Measurements from ENCODE around the gene PGGHG. TPM values are rescaled to one million over a fixed set of nuclear protein-coding genes. Genes with fewer than 3 reads are reported as not detected.

PGGHG gene
- 10.0 TPM for total RNA-seq
- long read RNA-seq, partial matches to known transcripts = 3 of 16 reads
- long read RNA-seq, other reads (novel, unspliced or antisense) = 12 of 16 reads

- ATAC-seq (peak; percentile 83), DNase-seq (ENCODE audit: missing footprints) (peak; percentile 94)
- intact Hi-C loops (cut with DNase I) = no loop called here
Observed at GRCh38 chr11:288478-289397, at the start of gene PGGHG. TSS of gene PGGHG (plus strand) at chr11:289126. CDS start at chr11:289817, 691 bp downstream.

GRCh38 chr11:240315-240714, 48.6 kb upstream of the PGGHG start:
- ATAC-seq (no peak), DNase-seq (ENCODE audit: missing footprints) (no peak)
- intact Hi-C loops (cut with DNase I) = no loop called here

- ATAC-seq (peak; percentile 76), DNase-seq (ENCODE audit: missing footprints) (no peak)
- intact Hi-C loops (cut with DNase I) = no loop called here
Observed at GRCh38 chr11:241634-242033, 47.3 kb upstream of the PGGHG start.

DNA sequence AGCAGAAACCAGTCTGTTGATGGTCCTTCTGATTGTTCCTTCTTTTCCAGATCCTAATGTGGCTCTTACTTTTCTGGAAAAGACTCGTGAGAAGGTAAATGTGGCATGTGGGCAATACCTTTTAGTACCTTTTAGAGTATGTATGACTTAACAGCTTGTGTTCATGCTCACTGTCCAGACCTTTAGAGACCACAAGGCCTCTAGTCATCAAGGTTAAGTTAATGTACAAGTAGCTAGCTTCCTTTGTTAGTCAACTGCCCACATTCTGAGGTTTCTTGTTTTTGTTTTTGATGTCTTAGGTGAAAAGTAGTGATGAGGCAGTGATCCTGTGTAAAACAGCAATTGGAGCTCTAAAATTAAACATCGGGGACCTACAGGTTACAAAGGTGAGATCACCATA, 44.5 kb upstream of the PGGHG start:
- intact Hi-C loops (cut with DNase I) = no loop called here
- DNase-seq (ENCODE audit: missing footprints) = no peak
- ATAC-seq = no peak

DNA sequence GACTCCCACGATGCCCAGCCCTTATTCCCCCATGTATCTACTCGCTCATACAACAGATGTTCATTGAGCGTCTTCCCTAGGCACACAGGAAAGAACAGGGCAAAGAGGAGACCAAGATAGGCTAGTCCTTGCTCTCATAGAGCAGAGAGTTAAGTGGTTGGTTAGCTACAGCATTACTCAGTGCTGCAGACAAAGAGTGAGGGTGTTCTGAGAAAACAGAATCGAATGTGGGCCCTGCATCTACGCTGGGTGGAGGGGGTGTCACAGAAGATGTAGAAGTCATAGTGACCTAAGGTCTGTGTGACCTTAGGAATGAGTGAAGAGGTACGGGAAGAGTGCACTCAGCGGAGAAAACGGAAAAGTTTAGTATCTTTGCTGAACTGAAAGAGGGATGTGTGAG, 39.9 kb upstream of the PGGHG start:
- ATAC-seq (no peak), DNase-seq (ENCODE audit: missing footprints) (no peak)
- intact Hi-C loops (cut with DNase I) = no loop called here

DNA sequence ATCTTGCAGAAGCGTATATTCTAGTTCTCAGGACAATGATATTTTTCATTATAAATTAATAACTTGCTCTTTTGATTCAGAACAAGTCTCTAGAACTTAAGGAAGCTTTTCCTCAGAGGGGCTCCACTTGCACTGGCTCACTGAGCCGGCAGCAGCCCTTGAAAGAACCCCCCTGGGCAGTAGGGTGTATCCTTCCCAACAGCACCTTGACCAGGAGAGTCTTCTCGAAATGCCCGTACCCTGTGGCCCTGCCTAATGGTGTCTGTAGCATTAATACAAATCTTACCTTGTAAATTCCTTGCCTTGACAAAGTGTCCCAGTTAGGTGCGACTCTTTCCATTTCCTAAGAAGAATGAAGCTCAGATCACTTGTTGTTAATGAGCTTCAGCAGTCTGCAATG, 38.7 kb upstream of the PGGHG start:
- intact Hi-C loops (cut with DNase I) = no loop called here
- no peak for ATAC-seq

DNA sequence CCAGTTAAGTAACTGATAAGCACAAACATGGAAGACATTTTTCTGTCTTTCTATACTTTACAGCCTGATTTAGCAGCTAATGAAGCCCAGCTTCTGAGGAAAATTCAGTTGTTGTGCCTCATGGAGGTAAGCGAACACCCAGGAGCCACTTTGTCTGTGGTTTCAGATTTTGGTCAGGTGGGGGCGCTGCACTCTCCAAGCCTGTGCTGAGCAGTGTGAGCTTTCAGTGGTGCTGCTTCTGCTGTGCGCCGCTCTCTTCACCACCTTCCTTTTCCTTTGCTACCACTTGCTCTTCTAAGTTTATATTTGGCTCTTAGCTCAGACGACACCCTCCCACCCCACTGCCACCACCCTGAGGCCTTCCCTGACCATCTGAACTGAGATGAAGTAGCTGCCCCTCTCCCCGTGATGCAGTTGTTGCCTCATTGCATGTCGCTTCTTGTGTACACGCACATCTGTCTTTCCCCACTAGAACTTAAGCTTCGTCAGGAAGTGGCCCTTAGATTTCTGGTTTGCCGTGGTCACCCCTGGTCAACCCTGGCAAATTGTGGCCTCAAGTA, 38.1 kb upstream of the PGGHG start:
- ATAC-seq (peak; percentile 53), DNase-seq (ENCODE audit: missing footprints) (no peak)
- intact Hi-C loops (cut with DNase I) = no loop called here

More for the DNA sequence above, 38.7 kb upstream of the PGGHG start:
- no peak for DNase-seq (ENCODE audit: missing footprints)

DNA sequence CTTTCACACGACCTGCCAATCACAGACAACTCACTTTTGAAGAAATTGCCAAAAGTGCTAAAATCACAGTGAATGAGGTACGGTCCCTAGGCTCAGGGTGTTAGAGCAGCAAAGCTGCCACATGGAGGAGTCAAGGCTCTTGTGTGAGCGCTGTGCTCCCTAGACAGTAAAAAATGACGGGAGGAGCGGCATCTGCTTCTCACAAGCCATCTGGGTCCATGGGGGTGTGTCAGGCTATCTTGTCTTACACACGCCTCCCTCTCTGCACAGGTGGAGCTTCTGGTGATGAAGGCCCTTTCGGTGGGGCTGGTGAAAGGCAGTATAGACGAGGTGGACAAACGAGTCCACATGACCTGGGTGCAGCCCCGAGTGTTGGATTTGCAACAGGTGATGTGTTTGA, 37.4 kb upstream of the PGGHG start:
- intact Hi-C loops (cut with DNase I) = no loop called here
- DNase-seq (ENCODE audit: missing footprints) (no peak), ATAC-seq (no peak)

- no peak for DNase-seq (ENCODE audit: missing footprints)
- intact Hi-C loops (cut with DNase I) = no loop called here
- ATAC-seq = no peak
Observed at GRCh38 chr11:252666-253065, 36.3 kb upstream of the PGGHG start.

GRCh38 chr11:253160-253885, 35.6 kb upstream of the PGGHG start:
- intact Hi-C loops (cut with DNase I) = no loop called here
- ATAC-seq = no peak
- no peak for DNase-seq (ENCODE audit: missing footprints)

GRCh38 chr11:253886-254270, 35.0 kb upstream of the PGGHG start:
- intact Hi-C loops (cut with DNase I) = no loop called here
- DNase-seq (ENCODE audit: missing footprints) (no peak), ATAC-seq (no peak)

- intact Hi-C loops (cut with DNase I) = no loop called here
- no peak for DNase-seq (ENCODE audit: missing footprints)
- ATAC-seq = no peak
Observed at GRCh38 chr11:255176-255575, 33.8 kb upstream of the PGGHG start.

- intact Hi-C loops (cut with DNase I) = no loop called here
- no peak for ATAC-seq
Observed at GRCh38 chr11:255816-256215, 33.1 kb upstream of the PGGHG start.

GRCh38 chr11:256952-257737, 31.8 kb upstream of the PGGHG start:
- ATAC-seq (no peak), DNase-seq (ENCODE audit: missing footprints) (no peak)
- intact Hi-C loops (cut with DNase I) = no loop called here

More at GRCh38 chr11:255816-256215, 33.1 kb upstream of the PGGHG start:
- no peak for DNase-seq (ENCODE audit: missing footprints)

- ATAC-seq (no peak), DNase-seq (ENCODE audit: missing footprints) (no peak)
- intact Hi-C loops (cut with DNase I) = no loop called here
Observed at GRCh38 chr11:257766-258493, 31.0 kb upstream of the PGGHG start.

DNA sequence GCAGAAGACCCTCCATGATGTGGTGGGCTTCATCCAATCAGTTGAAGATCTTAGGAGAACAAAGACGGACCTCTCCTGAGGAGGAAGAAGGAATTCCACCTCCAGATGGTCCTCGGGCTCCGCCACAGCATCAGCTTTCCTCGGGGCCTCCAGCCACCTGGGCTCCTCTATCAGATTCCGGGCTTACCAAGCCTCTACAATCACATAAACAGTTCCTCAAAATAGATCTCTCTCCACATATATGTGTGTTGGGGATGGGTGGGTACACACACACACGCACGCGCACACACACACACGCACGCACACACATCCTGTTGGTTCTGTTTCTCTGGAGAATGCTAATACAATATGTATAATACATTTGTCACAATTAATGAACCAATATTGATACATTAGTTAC, 29.5 kb upstream of the PGGHG start:
- intact Hi-C loops (cut with DNase I) = no loop called here
- DNase-seq (ENCODE audit: missing footprints) = no peak
- no peak for ATAC-seq

DNA sequence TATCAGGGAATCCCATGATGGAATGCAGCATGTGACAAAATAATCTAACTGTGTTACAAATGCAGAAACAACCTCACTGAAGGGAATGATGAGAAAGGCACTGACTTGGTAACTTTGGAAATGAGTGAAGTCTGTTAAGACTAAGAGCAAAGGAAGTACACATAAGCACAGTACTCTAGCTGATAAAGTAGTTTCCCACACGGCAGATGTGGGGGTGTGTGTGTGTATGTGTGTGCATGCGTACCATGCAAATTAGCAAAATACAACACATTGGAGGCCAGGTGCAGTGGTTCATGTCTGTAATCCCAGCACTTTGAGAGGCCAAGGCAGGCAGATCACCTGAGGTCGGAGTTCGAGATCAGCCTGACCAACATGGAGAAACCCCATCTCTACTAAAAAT, 27.3 kb upstream of the PGGHG start:
- ATAC-seq (no peak), DNase-seq (ENCODE audit: missing footprints) (no peak)
- intact Hi-C loops (cut with DNase I) = no loop called here

DNA sequence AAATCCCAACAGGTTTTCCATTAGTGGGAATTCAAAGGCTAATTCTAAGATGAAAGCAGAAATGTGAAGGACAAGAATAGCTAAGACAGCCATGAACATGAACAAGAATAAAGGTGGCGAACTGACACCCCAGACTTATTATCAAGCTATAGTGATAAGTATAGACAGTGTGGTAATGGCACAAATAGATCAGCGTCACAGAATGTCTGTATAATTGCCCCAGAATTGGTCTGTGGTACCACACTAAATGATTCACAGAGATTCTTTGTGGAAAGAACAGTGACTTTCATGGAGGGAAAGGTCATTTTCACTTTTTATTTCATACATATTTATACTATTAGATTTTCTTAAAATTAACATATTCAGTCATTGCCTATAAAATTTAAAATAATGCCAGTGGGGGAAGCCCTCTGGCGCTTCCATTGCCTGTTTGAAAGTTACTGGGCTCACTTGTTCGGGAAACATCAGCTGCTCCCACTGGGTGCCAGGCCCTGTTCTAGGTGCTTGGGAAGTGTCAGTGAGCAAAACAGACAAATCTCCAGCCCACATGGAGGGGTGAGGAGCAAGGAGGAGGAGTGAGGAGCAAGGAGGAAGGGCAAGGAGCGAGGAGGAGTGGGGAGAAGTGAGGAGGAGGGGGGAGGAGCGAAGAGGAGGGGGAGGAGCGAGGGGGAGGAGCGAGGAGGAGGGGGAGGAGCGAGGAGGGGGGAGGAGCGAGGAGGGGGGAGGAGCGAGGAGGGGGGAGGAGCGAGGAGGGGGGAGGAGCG, 22.1 kb upstream of the PGGHG start:
- ATAC-seq (no peak), DNase-seq (ENCODE audit: missing footprints) (peak; percentile 66)
- intact Hi-C loops (cut with DNase I) = no loop called here

All from Right ventricle myocardium inferior (tissue), 1 donor.